ENCODE results near the gene ASB3. TPM values are rescaled to one million over a fixed set of nuclear protein-coding genes. Genes with fewer than 3 reads are reported as not detected.

Gene ASB3
- total RNA-seq, 4 donors from 2014 or later = 24.2 to 32.2 (median 30.2) TPM

- Histone ChIP-seq H3K27ac (no peak overlapping the region), H3K4me3 (replicated peaks in 1 of 3) (no peak overlapping the region), H3K36me3 (no peaks in the 10 kb centered on the region), H3K27me3 (no peaks in the 10 kb centered on the region), H3K9me3 (no peaks in the 10 kb centered on the region), H3K4me1 (no peaks in the 10 kb centered on the region)
- TF ChIP-seq, protein P1, sequence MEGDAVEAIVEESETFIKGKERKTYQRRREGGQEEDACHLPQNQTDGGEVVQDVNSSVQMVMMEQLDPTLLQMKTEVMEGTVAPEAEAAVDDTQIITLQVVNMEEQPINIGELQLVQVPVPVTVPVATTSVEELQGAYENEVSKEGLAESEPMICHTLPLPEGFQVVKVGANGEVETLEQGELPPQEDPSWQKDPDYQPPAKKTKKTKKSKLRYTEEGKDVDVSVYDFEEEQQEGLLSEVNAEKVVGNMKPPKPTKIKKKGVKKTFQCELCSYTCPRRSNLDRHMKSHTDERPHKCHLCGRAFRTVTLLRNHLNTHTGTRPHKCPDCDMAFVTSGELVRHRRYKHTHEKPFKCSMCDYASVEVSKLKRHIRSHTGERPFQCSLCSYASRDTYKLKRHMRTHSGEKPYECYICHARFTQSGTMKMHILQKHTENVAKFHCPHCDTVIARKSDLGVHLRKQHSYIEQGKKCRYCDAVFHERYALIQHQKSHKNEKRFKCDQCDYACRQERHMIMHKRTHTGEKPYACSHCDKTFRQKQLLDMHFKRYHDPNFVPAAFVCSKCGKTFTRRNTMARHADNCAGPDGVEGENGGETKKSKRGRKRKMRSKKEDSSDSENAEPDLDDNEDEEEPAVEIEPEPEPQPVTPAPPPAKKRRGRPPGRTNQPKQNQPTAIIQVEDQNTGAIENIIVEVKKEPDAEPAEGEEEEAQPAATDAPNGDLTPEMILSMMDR (IDR thresholded peaks at IDR 0.05) = peak in 3 of 6 experiments; percentile 50 to 57 (median 53)
- no peak for TF ChIP-seq POLR2A (IDR thresholded peaks at IDR 0.05)
- no peak for DNase-seq
- intact Hi-C loops (cut with DNase I) = no loop called here
These were observed 46.6 kb downstream of the ASB3 start for GRCh38 chr2:53740170-53740569.

GRCh38 chr2:53739032-53739431 is 47.7 kb downstream of the ASB3 start:
- Histone ChIP-seq H3K4me3 (replicated peaks in 1 of 3) (no peak overlapping the region), H3K9me3 (no peaks in the 10 kb centered on the region), H3K4me1 (no peaks in the 10 kb centered on the region), H3K27me3 (no peaks in the 10 kb centered on the region), H3K27ac (no peak overlapping the region), H3K36me3 (no peaks in the 10 kb centered on the region)
- TF ChIP-seq, protein P1 (IDR thresholded peaks at IDR 0.05) = no peak
- TF ChIP-seq POLR2A (IDR thresholded peaks at IDR 0.05) = no peak
- WGBS, 2 donors = 78 to 88% methylated on average over 1 of the region's 1 CpG
- intact Hi-C loops (cut with DNase I) = no loop called here
- DNase-seq = no peak

DNA sequence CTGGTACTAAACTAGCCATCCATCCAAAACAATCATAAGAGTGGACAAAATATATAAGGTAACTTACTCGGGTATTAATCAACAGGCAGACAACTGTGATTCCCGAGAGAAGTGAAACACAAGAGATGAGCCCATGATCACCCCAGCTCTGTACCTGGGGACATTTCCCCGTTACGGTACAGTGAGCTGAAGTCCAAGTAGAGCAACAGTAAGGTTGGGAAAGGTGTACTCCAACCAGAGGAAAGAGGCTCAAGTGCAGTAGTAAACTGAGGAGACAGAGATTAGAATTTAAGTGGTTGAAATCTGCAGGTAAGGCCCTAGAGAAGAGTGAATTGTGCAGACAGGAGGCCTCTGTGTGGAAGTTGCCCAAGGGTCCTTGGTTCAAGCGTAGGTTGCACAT is 49.7 kb downstream of the ASB3 start:
- H3K9me3 ChIP-seq = no peaks in the 10 kb centered on the region
- intact Hi-C loops (cut with DNase I) = no loop called here
- no peaks in the 10 kb centered on the region for H3K4me1 ChIP-seq
- DNase-seq = no peak
- no peak overlapping the region for H3K27ac ChIP-seq
- no peaks in the 10 kb centered on the region for H3K36me3 ChIP-seq
- 92% methylated on average over 5 of the region's 5 CpGs for WGBS, 2 donors
- no peak overlapping the region for H3K4me3 ChIP-seq (replicated peaks in 1 of 3)
- H3K27me3 ChIP-seq = no peaks in the 10 kb centered on the region
- TF ChIP-seq, protein P1 (IDR thresholded peaks at IDR 0.05) = no peak
- no peak for TF ChIP-seq POLR2A (IDR thresholded peaks at IDR 0.05)

DNA sequence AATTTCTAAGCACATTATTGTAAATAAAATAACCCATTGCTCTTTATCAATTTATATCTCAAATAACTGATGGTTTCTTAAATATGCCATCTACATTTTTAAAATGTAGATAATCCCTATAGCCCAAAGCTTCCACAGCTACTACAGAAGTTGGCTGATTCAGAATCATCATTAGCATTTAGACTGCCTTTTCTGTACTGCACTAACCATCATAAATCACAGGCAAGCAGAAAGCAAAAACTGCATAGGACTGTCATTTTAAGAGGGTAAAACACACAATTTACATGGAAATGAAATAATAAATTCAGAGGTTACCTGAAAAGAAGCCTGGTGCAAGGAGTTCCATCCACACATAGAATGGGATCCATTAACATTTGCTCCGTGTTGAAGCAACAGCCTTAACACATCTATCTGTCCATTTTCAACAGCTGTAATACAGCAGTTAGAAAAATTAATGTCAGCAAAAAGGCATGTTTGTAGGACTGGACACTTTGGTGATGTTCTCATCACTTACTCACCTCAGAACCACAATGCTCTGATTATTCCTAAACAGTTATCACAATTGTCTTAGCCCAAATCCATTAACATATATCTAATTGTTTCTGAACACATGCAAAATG is 57.5 kb downstream of the ASB3 start:
- no peaks in the 10 kb centered on the region for H3K36me3 ChIP-seq
- no peak for TF ChIP-seq POLR2A (IDR thresholded peaks at IDR 0.05)
- TF ChIP-seq, protein P1 (IDR thresholded peaks at IDR 0.05) = no peak
- no peaks in the 10 kb centered on the region for H3K27me3 ChIP-seq
- peaks cover 0 to 12% of the 10 kb centered on the region in 2 donors for H3K4me1 ChIP-seq
- intact Hi-C loops (cut with DNase I) = no loop called here
- H3K27ac ChIP-seq = no peak overlapping the region
- H3K9me3 ChIP-seq = no peaks in the 10 kb centered on the region
- DNase-seq = no peak
- H3K4me3 ChIP-seq (replicated peaks in 1 of 3) = no peak overlapping the region
- 94 to 97% methylated on average over 1 of the region's 1 CpG for WGBS, 2 donors

DNA sequence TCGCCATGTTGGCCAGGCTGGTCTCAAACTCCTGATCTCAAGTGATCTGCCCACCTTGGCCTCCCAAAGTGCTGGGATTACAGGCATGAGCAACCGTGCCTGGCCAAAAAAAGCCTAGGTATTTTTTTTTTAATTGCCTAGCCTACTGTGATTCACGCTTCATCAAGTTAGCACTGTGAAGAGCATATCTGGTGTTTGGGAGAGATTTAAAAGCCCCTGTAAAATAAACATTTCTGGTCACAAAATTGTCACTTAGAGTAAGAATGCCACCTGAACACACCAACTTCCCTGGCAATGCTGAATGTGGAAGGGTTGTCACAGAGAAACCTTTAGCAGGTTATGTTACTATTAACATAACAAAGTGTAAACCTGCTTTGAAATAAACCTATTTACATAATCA is 58.8 kb downstream of the ASB3 start:
- DNase-seq = peak in 1 of 2 donors; percentile 17
- WGBS, 2 donors = 50 to 71% methylated on average over 3 of the region's 3 CpGs
- no peak overlapping the region for H3K27ac ChIP-seq
- H3K36me3 ChIP-seq = no peaks in the 10 kb centered on the region
- intact Hi-C loops (cut with DNase I) = no loop called here
- H3K27me3 ChIP-seq = no peaks in the 10 kb centered on the region
- H3K4me3 ChIP-seq (replicated peaks in 1 of 3) = no peak overlapping the region
- TF ChIP-seq, protein P1 (IDR thresholded peaks at IDR 0.05) = no peak
- TF ChIP-seq POLR2A (IDR thresholded peaks at IDR 0.05) = no peak
- H3K4me1 ChIP-seq = peaks cover 0 to 12% of the 10 kb centered on the region in 2 donors
- H3K9me3 ChIP-seq = no peaks in the 10 kb centered on the region

Data from thyroid gland (tissue), 4 donors.